Camera-type eye (tissue), 1 donor: Measurements from ENCODE around the gene ATF7IP. TPM values are rescaled to one million over a fixed set of nuclear protein-coding genes. Genes with fewer than 3 reads are reported as not detected.

ENCODE experiments used
- total RNA-seq: library from RNA; depleted of rRNA; stranded (reverse); fragments of >200 nt; gene quantifications from one replicate; pipeline ENCODE4 v1.2.3, GENCODE V29; 2014

ATF7IP gene, protein sequence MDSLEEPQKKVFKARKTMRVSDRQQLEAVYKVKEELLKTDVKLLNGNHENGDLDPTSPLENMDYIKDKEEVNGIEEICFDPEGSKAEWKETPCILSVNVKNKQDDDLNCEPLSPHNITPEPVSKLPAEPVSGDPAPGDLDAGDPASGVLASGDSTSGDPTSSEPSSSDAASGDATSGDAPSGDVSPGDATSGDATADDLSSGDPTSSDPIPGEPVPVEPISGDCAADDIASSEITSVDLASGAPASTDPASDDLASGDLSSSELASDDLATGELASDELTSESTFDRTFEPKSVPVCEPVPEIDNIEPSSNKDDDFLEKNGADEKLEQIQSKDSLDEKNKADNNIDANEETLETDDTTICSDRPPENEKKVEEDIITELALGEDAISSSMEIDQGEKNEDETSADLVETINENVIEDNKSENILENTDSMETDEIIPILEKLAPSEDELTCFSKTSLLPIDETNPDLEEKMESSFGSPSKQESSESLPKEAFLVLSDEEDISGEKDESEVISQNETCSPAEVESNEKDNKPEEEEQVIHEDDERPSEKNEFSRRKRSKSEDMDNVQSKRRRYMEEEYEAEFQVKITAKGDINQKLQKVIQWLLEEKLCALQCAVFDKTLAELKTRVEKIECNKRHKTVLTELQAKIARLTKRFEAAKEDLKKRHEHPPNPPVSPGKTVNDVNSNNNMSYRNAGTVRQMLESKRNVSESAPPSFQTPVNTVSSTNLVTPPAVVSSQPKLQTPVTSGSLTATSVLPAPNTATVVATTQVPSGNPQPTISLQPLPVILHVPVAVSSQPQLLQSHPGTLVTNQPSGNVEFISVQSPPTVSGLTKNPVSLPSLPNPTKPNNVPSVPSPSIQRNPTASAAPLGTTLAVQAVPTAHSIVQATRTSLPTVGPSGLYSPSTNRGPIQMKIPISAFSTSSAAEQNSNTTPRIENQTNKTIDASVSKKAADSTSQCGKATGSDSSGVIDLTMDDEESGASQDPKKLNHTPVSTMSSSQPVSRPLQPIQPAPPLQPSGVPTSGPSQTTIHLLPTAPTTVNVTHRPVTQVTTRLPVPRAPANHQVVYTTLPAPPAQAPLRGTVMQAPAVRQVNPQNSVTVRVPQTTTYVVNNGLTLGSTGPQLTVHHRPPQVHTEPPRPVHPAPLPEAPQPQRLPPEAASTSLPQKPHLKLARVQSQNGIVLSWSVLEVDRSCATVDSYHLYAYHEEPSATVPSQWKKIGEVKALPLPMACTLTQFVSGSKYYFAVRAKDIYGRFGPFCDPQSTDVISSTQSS
- 201 TPM for total RNA-seq

DNA sequence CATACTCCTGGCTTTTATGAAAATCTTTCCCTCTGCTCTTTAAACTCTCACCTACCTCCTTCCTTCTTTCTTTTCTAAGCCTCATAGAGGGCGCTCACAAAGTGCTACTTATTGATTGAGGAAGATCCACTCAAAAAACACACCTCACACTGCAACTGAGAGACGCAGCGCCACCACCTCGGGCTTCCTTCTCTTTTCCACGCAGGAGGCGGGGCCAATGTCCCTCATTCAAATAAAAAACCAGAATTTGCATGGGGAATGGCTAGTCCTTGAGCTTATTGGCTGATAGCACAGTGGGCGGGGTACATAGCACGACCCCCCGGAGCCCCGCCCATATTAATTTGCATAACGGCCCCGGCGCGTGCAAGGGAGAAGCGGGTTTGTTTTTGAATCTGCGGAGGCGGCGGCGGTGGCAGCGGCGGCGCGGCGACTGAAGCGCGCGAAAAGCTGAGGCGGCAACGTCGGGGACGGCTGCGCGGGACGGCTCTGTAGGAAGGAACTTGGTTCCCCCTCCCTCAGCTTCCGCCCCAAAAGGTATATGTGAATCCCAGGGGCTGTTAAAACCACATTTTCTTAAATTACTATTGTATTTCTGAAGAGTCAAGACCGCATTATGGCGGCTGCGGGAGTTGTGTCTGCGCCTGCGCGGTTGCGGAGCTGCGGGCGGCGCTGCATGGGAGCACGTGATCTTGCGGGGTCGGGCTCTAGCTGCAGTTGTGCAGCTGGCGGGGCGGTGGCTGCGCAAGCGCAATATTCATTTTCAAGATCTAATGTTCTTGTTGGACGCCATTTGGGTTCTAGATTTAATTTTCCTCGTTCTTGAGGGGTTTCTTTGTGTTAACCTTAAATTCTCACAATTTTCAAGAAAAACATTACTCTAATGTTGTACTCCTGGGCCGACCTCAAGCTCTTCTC, at the start of gene ATF7IP:
Gene ATF7IP (plus strand): TSS at position 389 of the 915 bp plus-strand sequence. CDS start 58,234 bp downstream, outside the sequence.

Other genes with a start within 250 kb of the ATF7IP start
- gene PLBD1, start 202.2 kb downstream of the ATF7IP start, total RNA-seq = 13.8 TPM